H1 (cell line): ENCODE measurements around the gene OR6F1. TPM values are rescaled to one million over a fixed set of nuclear protein-coding genes. Genes with fewer than 3 reads are reported as not detected.

Experiments used
- CTCF ChIA-PET: fragments of 300-600 bp; sonication (Branson Sonifier 250); formaldehyde crosslinking; loops from one replicate; lab custom pipeline; 2021; ENCODE audit not compliant: partially characterized antibody; lab: Charles Lee
- POLR2A ChIA-PET: fragments of 300-600 bp; sonication (Branson Sonifier 250); formaldehyde crosslinking; loops from one replicate; lab custom pipeline; 2021; ENCODE audit warnings: inconsistent platforms; ENCODE audit not compliant: partially characterized antibody; lab: Charles Lee
- DNase-seq, 2 experiments: peaks; one replicate each; pipeline versions ENCODE4 v3.0.0 to v3.0.0-alpha.2; 2010 to 2022; ENCODE audit warnings: low spot score in 2 of 2, low read depth in 1 of 2, mixed read lengths in 1 of 2
- FAIRE-seq: peaks from 2 replicates; lab custom pipeline; 2011; peaks lifted over from hg19 to GRCh38; lab: Jason Lieb, UNC
- H2AFZ ChIP-seq: 2 replicates; pipeline ENCODE4 v1.8.1; 2012; ENCODE audit warnings: low read length, inconsistent platforms
- H2AK5ac ChIP-seq: 2 replicates; pipeline ENCODE4 v1.6.1; 2013; ENCODE audit warnings: low read depth, low read length
- H2BK120ac ChIP-seq: replicated peaks from 2 replicates; pipeline ENCODE3; 2013; ENCODE audit warnings: low read depth, low read length, inconsistent platforms
- H2BK12ac ChIP-seq: 2 replicates; pipeline ENCODE4 v1.6.1; 2013; ENCODE audit warnings: low read depth, low read length
- H2BK15ac ChIP-seq: 2 replicates; pipeline ENCODE4 v1.6.1; 2013; ENCODE audit warnings: low read length
- H2BK20ac ChIP-seq: 2 replicates; pipeline ENCODE4 v1.6.1; 2013; ENCODE audit warnings: low read length
- H2BK5ac ChIP-seq: 2 replicates; pipeline ENCODE4 v1.6.1; 2013; ENCODE audit warnings: low read depth, low read length
- H3K14ac ChIP-seq: 2 replicates; pipeline ENCODE4 v1.6.1; 2013; ENCODE audit warnings: inconsistent platforms; ENCODE audit not compliant: insufficient read length
- H3K18ac ChIP-seq: 2 replicates; pipeline ENCODE4 v1.6.1; 2013; ENCODE audit warnings: low read length; ENCODE audit errors: extremely low read depth
- H3K23ac ChIP-seq: 2 replicates; pipeline ENCODE4 v1.6.1; 2013; ENCODE audit warnings: inconsistent platforms; ENCODE audit not compliant: insufficient read length
- H3K23me2 ChIP-seq: 2 replicates; pipeline ENCODE4 v1.6.1; 2013; ENCODE audit warnings: low read depth, low read length
- H3K27ac ChIP-seq: 2 replicates; pipeline ENCODE4 v1.6.1; 2011; ENCODE audit warnings: low read depth, low read length, inconsistent platforms
- H3K27me3 ChIP-seq, 4 experiments: replicated peaks in 1 of 4; 1 replicate in 1 of 4; 2 replicates in 3 of 4; pipeline versions ENCODE4 v1.6.1 to v1.8.1; 2011 to 2013; ENCODE audit warnings: low read length in 3 of 4, mild to moderate bottlenecking in 3 of 4, inconsistent platforms in 2 of 4, mixed read lengths in 2 of 4, moderate library complexity in 1 of 4; ENCODE audit not compliant: control insufficient read depth in 3 of 4, insufficient read depth in 3 of 4; ENCODE audit errors: extremely low read depth in 1 of 4
- H3K36me3 ChIP-seq, 4 experiments: 2 replicates each; pipeline versions ENCODE4 v1.6.1 to v1.8.1; 2011 to 2013; ENCODE audit warnings: mild to moderate bottlenecking in 4 of 4, low read length in 3 of 4, moderate library complexity in 2 of 4, control low read depth in 1 of 4, inconsistent platforms in 1 of 4; ENCODE audit not compliant: insufficient read depth in 4 of 4, control insufficient read depth in 2 of 4
- H3K4ac ChIP-seq: replicated peaks from 2 replicates; pipeline ENCODE3; 2013; ENCODE audit warnings: low read length, low read depth, mixed read lengths, inconsistent platforms; ENCODE audit not compliant: insufficient read length
- H3K4me1 ChIP-seq, 4 experiments: replicated peaks in 1 of 4; 1 replicate in 1 of 4; 2 replicates in 3 of 4; pipeline versions ENCODE4 v1.6.1 to v1.8.1; 2011 to 2013; ENCODE audit warnings: low read length in 3 of 4, inconsistent platforms in 2 of 4, mixed read lengths in 1 of 4; ENCODE audit not compliant: insufficient read depth in 4 of 4, control insufficient read depth in 3 of 4
- H3K4me2 ChIP-seq, 2 experiments: 2 replicates each; pipeline versions ENCODE4 v1.6.1 to v1.8.1; 2011 to 2013; ENCODE audit warnings: low read depth in 2 of 2, low read length in 2 of 2, control low read depth in 1 of 2, inconsistent platforms in 1 of 2, mild to moderate bottlenecking in 1 of 2; ENCODE audit not compliant: insufficient read depth in 1 of 2
- H3K4me3 ChIP-seq, 4 experiments: fragments of 200-600, 300-600 bp in 1 of 4; sonication (generic), shearing (Covaris generic), sonication (Bioruptor Twin) in 1 of 4; 2 replicates each; pipeline versions ENCODE4 v1.5.1 to v1.8.1; 2011 to 2016; ENCODE audit warnings: low read length in 4 of 4, low read depth in 3 of 4, control low read depth in 2 of 4, inconsistent platforms in 2 of 4, mild to moderate bottlenecking in 2 of 4, mixed read lengths in 1 of 4, moderate library complexity in 1 of 4; ENCODE audit not compliant: insufficient read depth in 2 of 4; ENCODE audit errors: extremely low read depth in 1 of 4
- H3K56ac ChIP-seq: replicated peaks from 2 replicates; pipeline ENCODE3; 2013; ENCODE audit warnings: low read depth, mild to moderate bottlenecking, mixed read lengths, low read length, inconsistent platforms; ENCODE audit not compliant: insufficient read length
- H3K79me1 ChIP-seq: 2 replicates; pipeline ENCODE4 v1.6.1; 2013; ENCODE audit warnings: low read depth, low read length, control low read depth
- H3K79me2 ChIP-seq, 2 experiments: 2 replicates each; pipeline versions ENCODE4 v1.6.1 to v1.8.1; 2012 to 2013; ENCODE audit warnings: low read length in 2 of 2, mild to moderate bottlenecking in 2 of 2, inconsistent platforms in 1 of 2; ENCODE audit not compliant: insufficient read depth in 2 of 2, control insufficient read depth in 1 of 2
- H3K9ac ChIP-seq, 4 experiments: replicated peaks in 1 of 4; 1 replicate in 1 of 4; 2 replicates in 3 of 4; pipeline versions ENCODE4 v1.6.1 to v1.8.1; 2011 to 2013; ENCODE audit warnings: low read depth in 3 of 4, low read length in 3 of 4, control low read depth in 2 of 4, mild to moderate bottlenecking in 2 of 4, moderate library complexity in 2 of 4, inconsistent platforms in 1 of 4; ENCODE audit errors: extremely low read depth in 1 of 4
- H3K9me3 ChIP-seq, 2 experiments: 2 replicates each; pipeline versions ENCODE4 v1.6.1 to v1.8.1; 2012 to 2013; ENCODE audit warnings: mild to moderate bottlenecking in 2 of 2, moderate library complexity in 2 of 2, control low read depth in 1 of 2, inconsistent platforms in 1 of 2, low read depth in 1 of 2, low read length in 1 of 2, mixed read lengths in 1 of 2; ENCODE audit not compliant: insufficient read depth in 2 of 2
- H4K20me1 ChIP-seq, 2 experiments: replicated peaks in 1 of 2; 2 replicates each; pipeline versions ENCODE3 to v1.8.1; 2011 to 2013; ENCODE audit warnings: inconsistent platforms in 2 of 2, low read length in 2 of 2, mild to moderate bottlenecking in 1 of 2; ENCODE audit not compliant: insufficient read depth in 2 of 2, control insufficient read depth in 1 of 2
- H4K5ac ChIP-seq: 2 replicates; pipeline ENCODE4 v1.6.1; 2013; ENCODE audit warnings: low read length, low read depth, mixed read lengths, inconsistent platforms; ENCODE audit not compliant: insufficient read length
- H4K8ac ChIP-seq: 2 replicates; pipeline ENCODE4 v1.8.0; 2013; ENCODE audit warnings: mild to moderate bottlenecking, moderate library complexity, low read length, inconsistent platforms; ENCODE audit not compliant: insufficient read depth; ENCODE audit errors: extremely low read depth
- H4K91ac ChIP-seq: replicated peaks from 2 replicates; pipeline ENCODE3; 2013; ENCODE audit warnings: low read length, mixed read lengths, inconsistent platforms; ENCODE audit not compliant: insufficient read length
- ATF3 ChIP-seq: IDR thresholded peaks from 2 replicates; pipeline ENCODE4 v1.6.1; 2011; ENCODE audit warnings: low read depth, mild to moderate bottlenecking, low read length; ENCODE audit not compliant: insufficient read depth
- CBX8 ChIP-seq: fragments of 300-800, 300-1000 bp; sonication (generic); IDR thresholded peaks from 2 replicates; pipeline ENCODE4 v1.7.1; 2016; ENCODE audit warnings: low read depth, low read length, borderline replicate concordance
- CEBPB ChIP-seq: IDR thresholded peaks from 2 replicates; pipeline ENCODE4 v1.6.1; 2012; ENCODE audit warnings: low read depth, low read length
- CHD1 ChIP-seq: IDR thresholded peaks from 2 replicates; pipeline ENCODE4 v1.6.1; 2012; ENCODE audit warnings: low read depth, low read length, improper control_type of control experiment
- CTCF ChIP-seq, 3 experiments: IDR thresholded peaks; 1 replicate in 2 of 3; 2 replicates in 1 of 3; pipeline versions ENCODE4 v1.5.1 to v1.6.1; 2011; ENCODE audit warnings: low read length in 3 of 3, mild to moderate bottlenecking in 3 of 3, inconsistent platforms in 2 of 3, low read depth in 1 of 3, moderate library complexity in 1 of 3; ENCODE audit not compliant: insufficient read depth in 1 of 3; ENCODE audit errors: control extremely low read depth in 1 of 3
- KDM4A ChIP-seq: IDR thresholded peaks from one replicate; pipeline ENCODE4 v1.7.1; 2012; ENCODE audit warnings: low read depth, mild to moderate bottlenecking, moderate library complexity, low read length, inconsistent platforms; ENCODE audit not compliant: severe bottlenecking
- SIN3A ChIP-seq, 2 experiments: IDR thresholded peaks in 1 of 2; conservative IDR thresholded peaks in 1 of 2; 2 replicates each; pipeline ENCODE4 v1.6.1; 2011 to 2012; ENCODE audit warnings: low read length in 2 of 2, improper control_type of control experiment in 1 of 2, low read depth in 1 of 2, mild to moderate bottlenecking in 1 of 2
- TBP ChIP-seq: IDR thresholded peaks from 2 replicates; pipeline ENCODE4 v1.6.1; 2011; ENCODE audit warnings: low read depth, low read length, improper control_type of control experiment
- TCF12 ChIP-seq: IDR thresholded peaks from 2 replicates; pipeline ENCODE4 v1.6.1; 2011; ENCODE audit warnings: low read depth, mild to moderate bottlenecking, low read length
- USF2 ChIP-seq: IDR thresholded peaks from 2 replicates; pipeline ENCODE4 v1.6.1; 2011; ENCODE audit warnings: low read length, improper control_type of control experiment
- WGBS, 2 experiments: shearing (Covaris generic) in 1 of 2; methylation state at CpG; one replicate each; pipeline versions ENCODE4 v1.1.6 to v1.1.7; 2013 to 2015; ENCODE audit warnings: low lambda C conversion rate in 2 of 2, mixed read lengths in 2 of 2, inconsistent platforms in 1 of 2, low coverage in 1 of 2, missing lambda C conversion rate in 1 of 2; ENCODE audit not compliant: insufficient replicate concordance in 2 of 2, insufficient coverage in 1 of 2, insufficient read length in 1 of 2; ENCODE audit errors: extremely low coverage in 1 of 2, missing lambda C conversion rate in 1 of 2; 5-methylcytosine and 5-hydroxymethylcytosine counted together
- polyA plus RNA-seq, 7 experiments: library from polyadenylated mRNA; depleted of rRNA in 3 of 7; stranded (reverse) in 5 of 7; unstranded in 2 of 7; fragments of >200 nt in 5 of 7; fragments of 200-250 nt in 2 of 7; gene quantifications; 1 replicate in 5 of 7; 2 replicates in 1 of 7; 4 replicates in 1 of 7; pipeline versions ENCODE4 v1.2.1 to v1.2.3, GENCODE V29; 2011 to 2013; ENCODE audit warnings: missing spikeins in 2 of 7, mixed read lengths in 2 of 7
- total RNA-seq: library from RNA; stranded (reverse); fragmentation: NEBNext Ultra II Directional; extraction: Animal tissue kit (Norgen Biotek cat#: 25700); gene quantifications from 2 replicates; pipeline ENCODE4 v1.2.1, GENCODE V29; 2021

The OR6F1 gene
- total and polyA plus RNA-seq, 2 of the 8 experiments (the other 6 are each of a cell fraction or from before 2014, with no cell fraction given): not detected

- POLR2A ChIA-PET: no interaction called here
- Histone ChIP-seq H2AFZ (no peak within 1 kb of the TSS), H2BK15ac (no peak within 1 kb of the TSS), H2BK5ac (no peak within 1 kb of the TSS), H3K79me2 (no peaks in the 10 kb centered on the region), H3K9ac (no peak within 1 kb of the TSS), H2BK20ac (no peak within 1 kb of the TSS), H4K5ac (no peak within 1 kb of the TSS), H3K79me1 (no peaks in the 10 kb centered on the region), H3K27ac (no peak within 1 kb of the TSS), H3K23me2 (no peaks in the 10 kb centered on the region), H3K9me3 (peaks cover 67 to 70% of the 10 kb centered on the region in 2 experiments), H3K18ac (no peak within 1 kb of the TSS)
- no peak for DNase-seq
- FAIRE-seq: no peak
- no peak for TF ChIP-seq CTCF (IDR thresholded peaks at IDR 0.05; ENCODE audit: control extremely low read depth in 1 of 3, insufficient read depth in 1 of 3, low read depth in 1 of 3, low read length in 3 of 3)
- no peak for TF ChIP-seq TBP
- TF ChIP-seq USF2: no peak
- no peak for TF ChIP-seq TCF12
- TF ChIP-seq KDM4A: no peak
- no peak for TF ChIP-seq CEBPB
- no peak for TF ChIP-seq SIN3A (conservative IDR thresholded peaks at IDR 0.05 in 1 of 2, IDR thresholded peaks at IDR 0.05 in 1 of 2; ENCODE audit: low read depth in 1 of 2, low read length in 2 of 2)
- TF ChIP-seq CBX8: no peak
- TF ChIP-seq ATF3: no peak
- TF ChIP-seq CHD1: no peak
- TF ChIP-seq, all 59 proteins: peak for 0
- Histone ChIP-seq H4K8ac (no peak within 1 kb of the TSS), H2AK5ac (no peak within 1 kb of the TSS), H3K4me2 (no peak within 1 kb of the TSS), H2BK120ac (no peak within 1 kb of the TSS), H3K4ac (no peak within 1 kb of the TSS), H3K23ac (no peak within 1 kb of the TSS), H3K4me3 (no peak within 1 kb of the TSS), H3K56ac (no peak within 1 kb of the TSS), H4K91ac (no peak within 1 kb of the TSS), H3K4me1 (no peaks in the 10 kb centered on the region), H2BK12ac (no peak within 1 kb of the TSS), H3K14ac (no peak within 1 kb of the TSS), H4K20me1 (no peaks in the 10 kb centered on the region), H3K36me3 (no peaks in the 10 kb centered on the region), H3K27me3 (no peaks in the 10 kb centered on the region)
- 73% methylated on average over 1 of the region's 1 CpG; no CpG with 5 or more reads in 1 of the 2 experiments for WGBS, 2 experiments
- CTCF ChIA-PET: no interaction called here
Observed at GRCh38 chr1:247738315-247738714, 21.9 kb upstream of the OR6F1 start, which contains the start of gene OR14K1. OR14K1 (plus strand) TSS chr1:247738615; CDS start chr1:247738615, 0 bp downstream.
